22Rv1 (cell line): ENCODE results near the gene HFE.
A peak's percentile ranks its signal among the peaks of the same experiment; 100 is the strongest.

ENCODE experiments used
- H3K27ac ChIP-seq: fragments of 450-650 bp; 2 replicates; pipeline ENCODE4 v1.5.1; 2017
- CTCF ChIP-seq: fragments of 450-650 bp; IDR thresholded peaks from 2 replicates; pipeline ENCODE4 v1.5.1; 2017; ENCODE audit warnings: mild to moderate bottlenecking
- ZFX ChIP-seq: fragments of 450-650 bp; IDR thresholded peaks from 2 replicates; pipeline ENCODE4 v1.6.1; 2017; ENCODE audit warnings: antibody characterized with exemption, borderline replicate concordance

HFE gene

GRCh38 chr6:26092443-26092842 lies 5.2 kb downstream of the HFE start:
- no peak overlapping the region for H3K27ac ChIP-seq
- TF ChIP-seq ZFX (no peak), CTCF (no peak)

- TF ChIP-seq CTCF (no peak), ZFX (no peak)
- H3K27ac ChIP-seq = no peak overlapping the region
Measured at GRCh38 chr6:26094036-26094435, 6.8 kb downstream of the HFE start.

- H3K27ac ChIP-seq = no peak overlapping the region
- TF ChIP-seq ZFX (no peak), CTCF (peak; percentile 84)
Measured at GRCh38 chr6:26097268-26097875, 10.1 kb downstream of the HFE start.

- TF ChIP-seq ZFX (no peak), CTCF (no peak)
- peak overlapping the region; percentile 93 for H3K27ac ChIP-seq
Measured at GRCh38 chr6:26103141-26103769, 16.0 kb downstream of the HFE start.

- TF ChIP-seq ZFX (no peak), CTCF (peak; percentile 50)
- H3K27ac ChIP-seq = peak overlapping the region; percentile 93
Measured at GRCh38 chr6:26103770-26104456, 16.7 kb downstream of the HFE start.

- TF ChIP-seq ZFX = no peak
- TF ChIP-seq CTCF = no peak
- H3K27ac ChIP-seq = peak overlapping the region; percentile 93
Measured at GRCh38 chr6:26104457-26105108, 17.4 kb downstream of the HFE start.
